H1 (cell line): ENCODE measurements around the gene LMAN2. TPM values are rescaled to one million over a fixed set of nuclear protein-coding genes. Genes with fewer than 3 reads are reported as not detected.

Experiments
- ASH2L ChIP-seq: fragments of 200-600, 300-600 bp; sonication (generic); IDR thresholded peaks from one replicate; pipeline ENCODE4 v1.7.1; 2017; ENCODE audit warnings: low read length
- JUN ChIP-seq: IDR thresholded peaks from 2 replicates; pipeline ENCODE4 v1.6.1; 2011; ENCODE audit warnings: low read depth, mild to moderate bottlenecking, improper control_type of control experiment, low read length
- SUZ12 ChIP-seq: fragments of 200-600 bp; sonication (generic); IDR thresholded peaks from 2 replicates; pipeline ENCODE4 v1.6.1; 2012; ENCODE audit warnings: mild to moderate bottlenecking, inconsistent platforms, low read length, moderate library complexity, mixed read lengths
- USF2 ChIP-seq: IDR thresholded peaks from 2 replicates; pipeline ENCODE4 v1.6.1; 2011; ENCODE audit warnings: low read length, improper control_type of control experiment
- polyA plus RNA-seq, 7 experiments: library from polyadenylated mRNA; depleted of rRNA in 3 of 7; stranded (reverse) in 5 of 7; unstranded in 2 of 7; fragments of >200 nt in 5 of 7; fragments of 200-250 nt in 2 of 7; gene quantifications; 1 replicate in 5 of 7; 2 replicates in 1 of 7; 4 replicates in 1 of 7; pipeline versions ENCODE4 v1.2.1 to v1.2.3, GENCODE V29; 2011 to 2013; ENCODE audit warnings: missing spikeins in 2 of 7, mixed read lengths in 2 of 7
- total RNA-seq: library from RNA; stranded (reverse); fragmentation: NEBNext Ultra II Directional; extraction: Animal tissue kit (Norgen Biotek cat#: 25700); gene quantifications from 2 replicates; pipeline ENCODE4 v1.2.1, GENCODE V29; 2021

Gene LMAN2
- total and polyA plus RNA-seq, 2 of the 8 experiments (the other 6 are each of a cell fraction or from before 2014, with no cell fraction given) = 116 to 225 TPM

DNA sequence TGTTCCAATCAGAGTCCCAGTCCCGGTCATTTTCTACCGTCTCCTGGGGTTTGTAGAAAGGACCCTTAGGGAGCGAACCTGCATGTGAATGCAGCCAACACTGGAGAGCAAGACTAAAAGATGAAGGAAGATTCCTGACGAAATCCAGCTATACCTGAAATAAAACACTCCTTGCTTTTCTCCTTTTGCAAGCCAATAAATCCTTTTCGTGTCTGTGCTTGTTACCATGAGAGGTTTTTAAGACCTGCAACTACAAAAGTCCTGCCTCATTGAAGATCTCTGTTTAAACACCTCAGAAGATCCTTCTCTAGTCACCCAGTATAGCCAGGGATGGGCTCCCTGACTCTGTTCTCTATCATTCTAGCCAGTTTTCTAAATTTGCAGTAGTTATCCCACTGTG, 22.7 kb upstream of the LMAN2 start (continued):
- TF ChIP-seq USF2 (no peak), JUN (no peak), SUZ12 (no peak), ASH2L (no peak)
